Adipose tissue (tissue), 3 donors: ENCODE data around the gene FBXL19. TPM values are rescaled to one million over a fixed set of nuclear protein-coding genes. Genes with fewer than 3 reads are reported as not detected.
A peak's percentile ranks its signal among the peaks of the same experiment; 100 is the strongest.
"Not testable (repeated sequence)": the region's sequence is repeated elsewhere in the genome, so short reads cannot be mapped to it uniquely, and the experiment has no call there.

Source experiments
- H3K27ac ChIP-seq: one replicate; pipeline ENCODE4 v1.5.1; 2013; ENCODE audit warnings: low read depth, low read length
- WGBS, 3 donors: extraction: QIAGEN DNeasy Blood & Tissue Kit; methylation state at CpG; one replicate each; pipeline ENCODE4 v1.1.7; 2013; 5-methylcytosine and 5-hydroxymethylcytosine counted together
- polyA plus RNA-seq, 3 donors: library from polyadenylated mRNA; stranded (reverse); fragments of 200-250 nt; gene quantifications; one replicate each; pipeline ENCODE4 v1.2.3, GENCODE V29; 2013
- donor health status: healthy with polysubstance abuse.
- donor health status: Bipolar disorder and iron deficiency.
- donor health status: healthy.

Gene FBXL19, protein sequence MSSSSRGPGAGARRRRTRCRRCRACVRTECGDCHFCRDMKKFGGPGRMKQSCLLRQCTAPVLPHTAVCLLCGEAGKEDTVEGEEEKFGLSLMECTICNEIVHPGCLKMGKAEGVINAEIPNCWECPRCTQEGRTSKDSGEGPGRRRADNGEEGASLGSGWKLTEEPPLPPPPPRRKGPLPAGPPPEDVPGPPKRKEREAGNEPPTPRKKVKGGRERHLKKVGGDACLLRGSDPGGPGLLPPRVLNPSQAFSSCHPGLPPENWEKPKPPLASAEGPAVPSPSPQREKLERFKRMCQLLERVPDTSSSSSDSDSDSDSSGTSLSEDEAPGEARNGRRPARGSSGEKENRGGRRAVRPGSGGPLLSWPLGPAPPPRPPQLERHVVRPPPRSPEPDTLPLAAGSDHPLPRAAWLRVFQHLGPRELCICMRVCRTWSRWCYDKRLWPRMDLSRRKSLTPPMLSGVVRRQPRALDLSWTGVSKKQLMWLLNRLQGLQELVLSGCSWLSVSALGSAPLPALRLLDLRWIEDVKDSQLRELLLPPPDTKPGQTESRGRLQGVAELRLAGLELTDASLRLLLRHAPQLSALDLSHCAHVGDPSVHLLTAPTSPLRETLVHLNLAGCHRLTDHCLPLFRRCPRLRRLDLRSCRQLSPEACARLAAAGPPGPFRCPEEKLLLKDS
- 1 to 10 TPM; 3.6 to 9.1 (median 5.3) TPM for polyA plus RNA-seq

DNA sequence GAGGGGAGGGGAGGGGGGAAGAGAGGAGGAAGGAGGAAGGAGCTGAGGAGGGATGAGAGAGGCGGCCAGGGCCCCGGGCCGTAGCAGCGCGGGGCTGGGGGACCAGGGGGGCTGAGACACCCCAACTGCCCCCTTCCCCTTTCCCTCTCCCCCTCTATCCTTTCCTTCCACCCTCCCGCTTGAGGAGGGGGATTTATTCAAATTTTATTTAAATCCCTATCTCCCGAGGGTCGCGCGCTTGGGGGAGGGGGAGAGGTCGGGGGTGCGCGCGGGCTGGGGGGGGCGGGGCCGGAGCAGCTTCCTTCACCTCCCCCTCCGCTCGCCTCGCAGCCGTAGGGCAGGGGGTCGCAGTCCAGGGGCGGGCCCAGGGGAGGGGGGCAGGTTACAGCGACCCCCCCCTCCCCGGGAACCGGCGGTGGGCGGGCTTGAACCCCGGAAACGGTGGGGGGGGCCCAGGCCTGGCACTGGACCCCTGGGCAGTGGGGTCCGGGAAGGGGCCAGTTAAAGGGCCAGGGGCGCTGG, at the start of gene FBXL19:
Gene FBXL19 (plus strand): TSS at position 19 of the 522 bp plus-strand sequence. CDS start 2,183 bp downstream, outside the sequence.
- WGBS, 3 donors, result 1 to 2% (median 1%) methylated on average over 7 to 30 of the region's 31 CpGs
- H3K27ac ChIP-seq, result peak within 1 kb of the TSS; percentile 48

DNA sequence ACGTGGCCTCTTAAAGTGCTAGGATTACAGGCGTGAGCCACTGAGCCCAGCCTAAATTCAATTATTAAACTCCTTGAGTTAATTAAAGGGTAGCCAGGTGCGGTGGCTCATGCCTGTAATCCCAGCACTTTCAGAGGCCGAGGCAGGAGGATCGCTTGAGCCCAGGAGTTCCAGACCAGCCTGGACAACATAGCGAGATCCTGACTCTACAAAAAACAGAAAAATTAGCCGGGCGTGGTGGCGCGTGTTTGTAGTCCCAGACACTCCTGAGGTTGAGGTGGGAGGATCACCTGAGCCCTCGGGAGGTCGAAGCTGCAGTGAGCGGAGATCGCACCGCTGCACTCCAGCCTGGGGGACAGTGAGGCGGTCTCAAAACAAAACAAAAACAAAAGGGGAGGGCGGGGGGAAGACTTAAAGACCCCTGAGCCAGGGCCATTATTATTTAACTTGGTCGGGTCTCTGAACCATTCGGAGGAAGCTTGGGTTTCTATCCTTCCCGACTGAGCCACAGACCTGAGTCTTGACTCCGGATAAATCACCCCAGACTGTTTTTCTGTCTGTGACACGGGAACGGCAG, 49.0 kb upstream of the FBXL19 start:
- H3K27ac ChIP-seq, result no peak overlapping the region
- WGBS, 3 donors, result 22 to 26% (median 22%) methylated on average over 23 of the region's 23 CpGs

DNA sequence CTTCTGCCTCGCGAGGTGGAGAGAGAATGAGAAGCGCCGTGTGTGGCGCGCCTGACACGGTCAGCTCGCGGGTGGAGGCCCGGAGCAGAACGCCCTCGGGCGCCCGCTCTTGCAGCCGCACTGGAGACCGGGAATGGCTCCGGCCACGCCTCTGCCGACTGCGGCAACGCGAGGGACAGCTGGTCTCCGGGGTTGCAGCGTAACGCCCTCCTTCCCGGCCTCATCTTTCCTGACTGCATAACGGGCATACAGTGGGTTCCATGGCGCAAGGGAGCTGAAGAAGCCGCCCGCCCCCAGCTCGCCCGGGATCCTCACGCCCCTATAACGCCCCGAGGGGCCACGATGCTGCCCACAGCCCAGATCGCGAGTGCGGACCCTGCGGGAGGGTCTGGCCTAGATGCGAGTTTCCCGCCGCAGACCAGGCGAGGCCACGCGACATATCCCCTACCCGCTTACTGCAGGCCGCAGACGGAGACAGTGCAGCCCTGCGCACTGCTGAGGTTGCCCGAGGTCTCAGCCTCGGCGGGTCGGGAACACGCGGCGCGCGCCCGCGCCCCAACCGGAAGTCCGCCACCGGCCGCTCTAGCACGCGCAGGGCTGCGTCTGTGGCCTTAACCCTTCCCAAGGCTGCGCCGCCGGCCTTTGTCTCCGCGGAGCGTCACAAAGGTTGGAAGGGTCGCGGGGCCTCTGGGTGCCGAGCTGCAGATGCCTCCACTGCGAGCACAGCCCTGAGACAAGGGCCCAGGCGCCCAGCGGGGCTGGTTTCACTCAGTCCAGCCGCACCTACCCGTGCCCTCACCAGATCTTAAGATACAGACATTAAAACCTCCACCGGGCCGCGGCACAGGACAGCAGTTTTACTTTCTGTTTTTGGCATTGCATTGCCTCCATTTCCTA, 48.3 kb upstream of the FBXL19 start:
- peak overlapping the region; percentile 5 for H3K27ac ChIP-seq
- 0% methylated on average over 63 to 85 of the region's 85 CpGs for WGBS, 3 donors

DNA sequence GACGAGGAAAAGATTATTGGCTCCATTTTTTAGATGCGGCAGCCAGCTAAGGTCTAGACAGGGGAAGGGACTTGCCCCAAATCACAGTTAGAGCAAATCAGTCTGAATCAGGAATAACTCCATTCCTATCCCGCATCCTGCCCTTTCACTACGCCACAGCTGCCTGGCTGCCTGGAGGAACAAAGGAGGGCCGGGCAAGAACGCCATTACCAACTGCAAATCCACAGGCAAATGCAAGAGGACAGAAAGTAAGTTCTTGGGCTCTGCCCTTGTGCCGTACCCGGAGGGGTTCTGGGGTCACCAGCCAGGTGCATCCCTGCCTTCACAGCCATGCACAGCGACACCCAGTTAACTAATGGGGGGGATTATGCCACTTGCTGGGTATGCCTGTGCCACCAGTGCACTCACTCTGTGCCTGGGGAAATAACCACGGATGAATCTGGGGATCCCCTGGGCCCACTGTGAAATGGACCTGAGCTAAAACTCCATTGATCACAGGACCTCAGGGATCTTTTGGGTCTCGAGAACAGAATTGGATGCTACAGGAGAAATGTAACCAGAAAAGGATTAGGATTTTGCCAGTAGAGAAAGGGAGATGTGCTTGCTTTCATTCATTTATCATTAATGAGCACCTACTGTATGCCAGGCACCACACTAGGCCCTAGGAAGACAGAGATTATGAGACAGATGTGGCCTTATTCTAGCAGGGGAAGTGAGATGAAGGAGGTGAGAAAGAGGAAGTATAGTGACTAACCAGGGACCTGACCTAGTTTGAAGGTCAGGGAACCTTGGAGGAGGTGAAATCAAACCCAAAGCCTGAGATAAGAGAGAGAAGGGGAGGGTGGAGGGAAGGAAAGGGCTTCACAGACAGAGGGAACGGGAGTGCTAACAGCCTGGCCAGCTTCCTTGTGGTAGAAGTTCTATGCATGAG, 47.2 kb upstream of the FBXL19 start:
- 11 to 12% (median 12%) methylated on average over 12 of the region's 12 CpGs for WGBS, 3 donors

DNA sequence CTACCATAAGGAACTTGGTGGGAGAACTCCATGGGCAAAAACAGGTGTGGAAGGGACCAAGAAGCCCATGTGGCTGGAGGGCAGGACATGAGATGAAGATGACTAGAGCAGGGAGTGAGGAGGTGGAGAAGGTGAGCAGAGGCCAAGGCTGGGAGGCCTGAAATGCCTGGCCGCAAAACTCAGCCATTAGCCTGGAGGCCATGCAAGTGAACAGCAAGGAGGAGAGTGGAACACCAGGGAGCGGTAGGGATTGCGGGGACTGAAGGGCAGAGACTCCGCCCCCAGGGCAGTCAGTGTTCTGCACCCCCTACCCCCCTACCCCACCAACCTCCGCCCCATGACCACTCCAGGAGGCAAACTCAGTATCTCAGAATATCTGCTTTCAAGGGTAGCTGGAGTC, 46.5 kb upstream of the FBXL19 start:
- H3K27ac ChIP-seq, result no peak overlapping the region
- WGBS, 3 donors, result 81 to 85% (median 82%) methylated on average over 5 of the region's 5 CpGs

More for the DNA sequence above, 47.2 kb upstream of the FBXL19 start:
- no peak overlapping the region for H3K27ac ChIP-seq

DNA sequence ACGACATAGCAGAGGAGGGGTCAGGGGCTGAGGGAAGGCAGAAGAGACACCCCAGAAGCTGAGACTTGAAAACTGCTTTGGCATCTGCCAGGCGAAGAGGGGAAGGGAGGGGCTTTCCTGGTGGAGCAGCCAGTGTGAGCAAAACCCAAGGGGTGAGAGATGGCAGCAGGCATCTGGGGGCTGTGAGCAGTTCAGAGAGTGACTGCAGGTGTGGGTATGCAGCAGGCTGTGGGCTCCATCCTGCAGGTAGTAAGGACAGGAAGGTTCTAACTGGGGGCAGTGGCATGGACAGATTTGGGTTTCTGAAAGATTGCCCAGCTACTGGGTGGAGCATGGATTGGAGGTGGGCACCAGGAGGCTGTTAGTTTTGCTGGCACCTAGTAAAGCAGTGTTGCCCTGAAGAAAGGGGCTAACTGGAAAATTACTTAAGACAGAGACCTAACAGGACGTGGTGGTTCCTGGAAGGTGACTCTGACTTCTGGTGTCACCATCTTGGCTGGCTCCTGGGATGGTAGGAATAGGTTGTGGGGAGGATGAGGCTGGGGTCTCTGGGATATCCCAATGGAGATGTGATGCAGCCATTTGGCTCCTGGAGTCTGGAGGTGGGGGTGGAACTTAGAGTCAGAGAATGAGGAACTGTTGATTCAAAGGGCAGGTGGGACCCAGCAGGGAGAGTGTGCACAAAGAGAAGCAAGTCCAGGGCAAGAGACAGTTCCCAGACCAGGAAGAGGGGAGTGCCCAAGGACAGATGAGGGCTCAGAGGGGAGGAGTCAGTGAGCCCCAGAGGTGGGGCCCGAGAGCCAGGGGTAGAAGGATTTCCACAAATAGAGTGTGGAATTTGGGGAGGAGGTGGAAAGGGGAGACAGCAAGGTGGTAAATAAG, 40.7 kb upstream of the FBXL19 start:
- WGBS, 3 donors, result 68 to 85% (median 73%) methylated on average over 4 of the region's 4 CpGs
- no peak overlapping the region for H3K27ac ChIP-seq

DNA sequence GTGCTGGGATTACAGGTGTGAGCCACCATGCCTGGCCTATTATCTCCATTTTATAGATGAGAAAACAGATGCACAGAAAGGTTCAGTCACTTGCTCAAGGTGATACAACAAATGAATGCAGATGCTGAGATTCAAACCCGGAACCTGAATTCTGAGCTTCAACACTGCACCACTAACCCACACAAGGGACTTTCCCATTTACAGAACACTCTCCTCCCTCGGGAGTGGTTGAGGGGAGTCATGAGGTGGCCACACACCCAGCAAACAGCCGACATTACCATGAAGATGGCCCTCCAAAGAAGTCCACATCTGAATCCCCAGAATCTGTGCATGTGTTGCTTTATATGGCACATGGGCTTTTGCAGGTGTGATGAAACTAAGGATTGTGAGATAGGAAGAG, 38.6 kb upstream of the FBXL19 start:
- no peak overlapping the region for H3K27ac ChIP-seq
- WGBS, 3 donors, result 86 to 91% (median 90%) methylated on average over 3 of the region's 3 CpGs

DNA sequence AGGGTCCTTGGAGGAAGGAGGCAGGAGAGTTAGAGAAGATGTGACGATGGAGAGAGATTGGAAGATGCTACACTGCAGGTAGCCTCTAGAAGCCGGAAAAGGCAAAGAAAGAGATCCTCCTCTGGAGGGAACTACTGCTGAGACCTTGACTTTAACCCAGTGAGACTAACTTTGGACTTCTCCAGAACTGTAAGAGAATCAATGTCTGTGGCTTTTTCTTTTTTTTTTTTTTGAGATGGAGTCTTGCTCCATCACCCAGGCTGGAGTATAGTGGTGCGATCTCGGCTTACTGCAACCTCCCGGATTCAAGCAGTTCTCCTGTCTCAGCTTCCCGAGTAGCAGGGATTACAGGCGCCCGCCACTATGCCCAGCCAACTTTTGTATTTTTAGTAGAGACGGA, 38.2 kb upstream of the FBXL19 start:
- 90 to 95% (median 90%) methylated on average over 9 of the region's 9 CpGs for WGBS, 3 donors

DNA sequence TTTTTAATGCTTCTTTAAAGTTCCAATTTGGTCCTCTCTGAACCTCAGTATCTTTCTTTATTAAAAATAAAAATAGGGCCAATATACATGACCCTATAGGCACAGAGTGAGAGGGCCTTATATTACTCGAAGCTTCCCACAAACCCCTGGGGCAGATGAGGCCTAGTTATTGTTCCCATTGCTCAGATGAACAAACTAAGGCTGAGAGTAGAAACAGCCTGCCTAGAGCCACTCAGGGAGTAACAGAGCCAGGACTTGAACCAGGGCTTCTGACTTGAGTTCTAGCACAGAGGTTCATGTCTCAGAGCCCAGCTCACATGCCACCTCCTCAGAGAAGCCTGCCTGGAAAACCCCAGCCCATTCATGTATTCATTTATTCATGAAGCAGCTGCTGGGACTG, 37.2 kb upstream of the FBXL19 start:
- no peak overlapping the region for H3K27ac ChIP-seq
- WGBS, 3 donors, result 90 to 91% (median 90%) methylated on average over 1 of the region's 1 CpG

More for the DNA sequence above, 38.2 kb upstream of the FBXL19 start:
- no peak overlapping the region for H3K27ac ChIP-seq

DNA sequence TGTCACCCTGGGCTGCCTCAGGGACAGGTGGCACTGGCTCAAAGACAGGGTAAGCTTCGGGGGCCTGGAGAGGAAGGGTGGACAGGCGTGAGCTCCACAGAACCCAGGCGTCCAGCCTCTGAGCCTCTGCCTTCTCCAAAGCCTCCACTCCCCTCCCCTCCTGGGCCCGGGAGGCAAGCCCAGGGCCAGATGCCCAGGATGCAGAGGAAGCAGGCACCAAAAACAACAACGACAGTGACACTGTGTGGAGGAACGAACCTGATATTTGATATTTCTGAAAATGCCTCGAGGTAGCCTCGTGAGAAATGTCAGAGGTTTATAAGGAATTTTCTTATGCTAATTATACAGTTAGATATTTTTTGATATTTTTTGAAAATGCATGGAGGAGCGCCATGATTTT, 35.4 kb upstream of the FBXL19 start:
- WGBS, 3 donors, result 83 to 84% (median 83%) methylated on average over 9 of the region's 9 CpGs
- no peak overlapping the region for H3K27ac ChIP-seq

DNA sequence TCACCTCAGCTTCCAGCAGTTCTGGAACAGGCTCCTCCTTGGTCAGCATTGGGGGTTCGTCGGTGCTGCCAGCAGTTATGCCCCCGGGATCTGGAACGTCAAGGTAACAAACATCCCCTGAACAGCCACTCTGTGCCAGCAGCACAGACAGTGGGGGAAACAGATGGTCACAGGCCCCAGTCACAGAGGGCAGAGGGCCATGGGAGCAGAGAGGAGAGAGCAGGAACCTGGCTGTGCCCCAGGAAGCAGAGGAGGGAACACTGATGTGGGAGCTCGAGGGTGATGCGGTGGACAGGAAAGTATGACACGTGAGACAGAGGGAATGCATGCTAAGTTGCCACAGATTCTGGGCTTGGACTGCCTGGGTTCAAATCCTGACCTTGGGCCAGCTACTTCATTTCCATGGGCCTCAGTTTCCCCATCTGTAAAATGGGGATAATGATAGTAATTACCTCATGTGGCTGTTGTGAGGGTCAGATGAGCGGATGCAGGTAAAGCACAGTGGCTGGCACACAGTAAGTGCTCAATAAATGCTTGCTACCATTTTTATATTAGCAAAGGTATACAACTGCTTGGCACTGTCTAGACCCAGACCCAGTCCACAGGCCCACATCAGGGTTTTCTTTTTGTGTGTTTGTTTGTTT, 34.4 kb upstream of the FBXL19 start:
- no peak overlapping the region for H3K27ac ChIP-seq
- 78 to 83% (median 79%) methylated on average over 8 of the region's 8 CpGs for WGBS, 3 donors

DNA sequence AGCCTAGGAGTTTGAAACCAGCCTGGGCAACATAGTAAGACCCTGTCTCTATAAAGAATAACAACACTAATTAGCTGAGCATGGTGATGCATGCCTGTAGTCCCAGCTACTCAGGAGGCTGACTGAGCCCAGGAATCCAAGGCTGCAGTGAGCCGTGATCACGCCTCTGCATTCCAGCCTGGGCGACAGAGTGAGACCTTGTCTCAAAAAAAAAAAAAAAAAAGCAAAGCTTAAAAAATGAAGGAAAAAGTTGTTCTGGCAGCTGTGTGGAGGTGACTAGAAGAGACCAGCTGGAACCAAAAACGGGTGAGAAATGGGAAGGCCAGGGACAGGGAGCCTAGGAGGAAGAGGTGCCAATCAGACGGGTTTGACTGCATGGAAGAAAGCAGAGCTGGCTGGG, 33.7 kb upstream of the FBXL19 start:
- WGBS, 3 donors, result 79 to 88% (median 86%) methylated on average over 5 of the region's 5 CpGs

DNA sequence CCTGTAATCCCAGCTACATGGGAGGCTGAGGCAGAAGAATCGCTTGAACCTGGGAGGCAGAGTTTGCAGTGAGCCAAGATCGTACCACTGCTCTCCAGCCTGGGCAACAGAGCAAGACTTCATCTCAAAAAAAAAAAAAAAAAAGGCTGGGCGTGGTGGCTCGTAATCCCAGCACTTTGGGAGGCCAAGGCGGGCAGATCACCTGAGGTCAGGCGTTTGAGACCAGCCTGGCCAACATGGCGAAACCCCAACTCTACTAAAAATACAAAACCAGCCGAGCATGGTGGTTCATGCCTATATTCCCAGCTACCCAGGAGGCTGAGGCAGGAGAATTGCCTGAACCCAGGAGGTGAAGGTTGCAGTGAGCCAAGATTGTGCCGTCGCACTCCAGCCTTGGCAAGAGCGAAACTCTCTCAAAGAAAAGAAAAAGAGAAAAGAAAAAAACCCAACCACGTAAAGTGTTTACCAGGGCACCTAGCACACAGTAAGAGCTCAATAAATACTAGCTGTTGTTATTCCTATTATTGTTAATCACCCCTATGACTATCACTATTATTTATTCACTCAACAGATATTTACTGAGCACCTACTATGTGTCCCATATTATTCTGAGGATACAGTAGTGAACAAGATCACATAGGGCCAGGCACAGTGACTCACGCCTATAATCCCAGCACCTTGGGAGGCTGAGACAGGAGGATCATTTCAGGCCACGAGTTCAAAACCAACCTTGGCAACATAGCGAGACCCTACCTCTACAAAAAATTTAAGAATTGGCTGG, 32.1 kb upstream of the FBXL19 start:
- not testable (repeated sequence) for H3K27ac ChIP-seq
- WGBS, 3 donors, result 92 to 96% (median 93%) methylated on average over 15 of the region's 15 CpGs

More for the DNA sequence above, 33.7 kb upstream of the FBXL19 start:
- H3K27ac ChIP-seq, result no peak overlapping the region

DNA sequence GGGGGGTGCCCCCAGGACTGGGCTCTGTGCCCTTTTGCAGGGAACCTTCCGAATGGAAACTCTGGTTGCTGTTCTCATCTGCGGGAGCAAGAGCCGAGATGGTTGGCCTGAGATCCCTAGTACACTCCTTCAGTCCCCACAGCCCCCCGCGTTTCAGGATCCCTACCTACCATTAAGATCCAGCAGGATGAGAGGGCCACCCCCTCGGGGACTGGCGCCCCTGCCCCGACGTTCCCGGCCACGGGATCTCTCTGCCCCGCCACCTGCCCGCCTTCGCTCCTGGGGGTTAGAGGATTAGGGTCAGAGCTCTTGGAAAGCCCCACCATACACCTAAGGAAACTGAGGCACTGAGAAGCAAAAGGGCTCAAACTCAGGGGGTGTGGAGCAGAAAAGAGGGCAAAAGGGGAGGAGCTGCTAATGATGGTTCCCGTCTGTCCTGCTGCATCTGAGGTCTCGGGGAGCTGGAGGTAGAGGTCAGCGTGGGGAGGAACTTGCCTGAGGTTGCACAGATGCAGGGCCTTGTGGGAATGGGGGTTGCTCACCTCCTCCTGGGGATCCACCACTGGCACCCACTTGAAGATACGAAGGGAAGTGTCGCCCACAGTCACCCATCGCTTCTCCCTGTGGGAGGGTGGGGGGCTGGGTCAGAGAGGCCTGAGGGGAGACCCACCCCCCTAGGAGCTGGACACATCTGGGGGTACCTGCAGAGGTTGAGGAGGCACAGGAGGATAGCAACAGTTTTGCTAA, 30.5 kb upstream of the FBXL19 start:
- 60 to 63% (median 62%) methylated on average over 20 of the region's 20 CpGs for WGBS, 3 donors
- no peak overlapping the region for H3K27ac ChIP-seq

DNA sequence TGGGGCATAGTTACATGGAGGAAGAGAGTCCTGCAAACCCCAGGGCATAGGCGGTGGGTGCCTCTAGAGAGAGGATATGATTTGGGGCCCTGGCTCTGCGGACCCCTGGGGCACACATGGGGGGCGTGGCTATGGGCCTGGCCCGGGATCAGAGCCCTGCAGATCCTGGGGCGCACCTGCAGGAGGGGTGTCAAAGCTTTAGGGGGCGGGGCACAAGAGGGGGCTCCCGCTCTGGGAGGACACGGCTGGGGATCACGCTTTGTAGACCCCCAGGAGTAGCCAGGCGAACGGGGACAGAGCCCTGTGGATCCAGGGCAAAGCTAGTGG, 30.0 kb upstream of the FBXL19 start:
- no peak overlapping the region for H3K27ac ChIP-seq
- 0 to 2% (median 0%) methylated on average over 11 of the region's 11 CpGs for WGBS, 3 donors
